ENCODE measurements around the gene TXNRD2.
"Not testable (repeated sequence)": the region's sequence is repeated elsewhere in the genome, so short reads cannot be mapped to it uniquely, and the experiment has no call there.

The TXNRD2 gene

GRCh38 chr22:19840955-19841640, 100.5 kb downstream of the TXNRD2 start:
- H3K4me3 ChIP-seq (ENCODE audit: low read depth, low read length) = no peak overlapping the region
- TF ChIP-seq, protein P1, sequence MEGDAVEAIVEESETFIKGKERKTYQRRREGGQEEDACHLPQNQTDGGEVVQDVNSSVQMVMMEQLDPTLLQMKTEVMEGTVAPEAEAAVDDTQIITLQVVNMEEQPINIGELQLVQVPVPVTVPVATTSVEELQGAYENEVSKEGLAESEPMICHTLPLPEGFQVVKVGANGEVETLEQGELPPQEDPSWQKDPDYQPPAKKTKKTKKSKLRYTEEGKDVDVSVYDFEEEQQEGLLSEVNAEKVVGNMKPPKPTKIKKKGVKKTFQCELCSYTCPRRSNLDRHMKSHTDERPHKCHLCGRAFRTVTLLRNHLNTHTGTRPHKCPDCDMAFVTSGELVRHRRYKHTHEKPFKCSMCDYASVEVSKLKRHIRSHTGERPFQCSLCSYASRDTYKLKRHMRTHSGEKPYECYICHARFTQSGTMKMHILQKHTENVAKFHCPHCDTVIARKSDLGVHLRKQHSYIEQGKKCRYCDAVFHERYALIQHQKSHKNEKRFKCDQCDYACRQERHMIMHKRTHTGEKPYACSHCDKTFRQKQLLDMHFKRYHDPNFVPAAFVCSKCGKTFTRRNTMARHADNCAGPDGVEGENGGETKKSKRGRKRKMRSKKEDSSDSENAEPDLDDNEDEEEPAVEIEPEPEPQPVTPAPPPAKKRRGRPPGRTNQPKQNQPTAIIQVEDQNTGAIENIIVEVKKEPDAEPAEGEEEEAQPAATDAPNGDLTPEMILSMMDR (IDR thresholded peaks at IDR 0.05; ENCODE audit: low read depth, low read length) = no peak

DNA sequence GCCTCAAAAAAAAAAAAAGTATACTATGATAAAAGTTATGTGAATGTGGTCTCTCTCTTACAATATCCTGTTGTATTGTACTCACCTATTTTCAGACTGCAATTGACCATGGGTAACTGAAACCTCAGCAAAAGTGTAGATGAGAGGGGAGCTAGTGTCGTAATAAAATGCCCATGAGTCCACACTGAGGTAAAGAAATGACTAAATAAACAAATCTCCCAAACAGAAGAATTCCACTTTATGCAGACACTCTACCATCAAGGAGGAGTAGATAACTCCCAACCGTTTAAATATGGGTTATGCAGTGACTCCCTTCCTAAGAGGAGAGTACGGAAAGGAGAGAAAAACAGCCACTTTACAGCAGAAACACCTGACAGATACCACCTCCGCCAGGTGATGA, 101.6 kb downstream of the TXNRD2 start:
- TF ChIP-seq, protein P1 (IDR thresholded peaks at IDR 0.05; ENCODE audit: low read depth, low read length) = no peak
- no peak overlapping the region for H3K4me3 ChIP-seq (ENCODE audit: low read depth, low read length)

DNA sequence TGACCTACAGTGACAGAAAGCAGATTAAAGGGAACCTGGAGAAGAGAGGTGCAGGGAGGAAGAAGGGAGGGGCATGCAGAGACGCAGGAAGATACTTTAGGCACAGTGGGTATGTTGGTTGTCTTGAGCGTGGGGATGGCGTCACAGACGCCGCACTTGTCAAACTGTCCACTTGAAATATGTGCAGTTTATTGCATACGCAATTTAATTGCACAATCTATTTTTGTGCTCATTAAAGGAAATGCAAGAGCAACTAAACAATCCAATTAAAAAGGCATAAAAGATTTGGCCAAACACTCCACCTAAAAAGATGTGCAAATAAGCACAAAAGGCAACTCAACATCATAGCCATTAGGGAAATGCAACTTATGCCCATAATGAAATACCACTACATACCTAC, 103.7 kb downstream of the TXNRD2 start:
- H3K4me3 ChIP-seq (ENCODE audit: low read depth, low read length) = no peak overlapping the region
- TF ChIP-seq, protein P1 (IDR thresholded peaks at IDR 0.05; ENCODE audit: low read depth, low read length) = no peak

DNA sequence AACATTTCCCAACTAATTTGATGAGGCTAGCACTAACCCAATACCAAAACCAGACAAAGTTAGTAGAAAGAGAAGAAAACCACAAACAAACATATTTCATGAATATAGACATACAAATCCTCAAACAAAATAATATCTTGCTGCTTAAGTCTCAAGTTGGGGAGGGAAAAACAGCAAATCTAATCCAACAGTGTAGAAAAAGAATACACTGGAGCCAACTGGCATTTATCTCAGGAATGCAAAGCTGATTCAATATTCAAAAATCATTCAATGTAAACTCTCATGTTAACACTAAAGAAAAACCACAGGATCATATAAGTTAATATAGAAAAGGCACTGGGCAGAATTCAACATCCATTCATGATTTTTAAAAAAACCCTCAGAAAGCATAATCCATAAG, 105.1 kb downstream of the TXNRD2 start:
- H3K4me3 ChIP-seq (ENCODE audit: low read depth, low read length) = no peak overlapping the region
- TF ChIP-seq, protein P1 (IDR thresholded peaks at IDR 0.05; ENCODE audit: low read depth, low read length) = no peak

DNA sequence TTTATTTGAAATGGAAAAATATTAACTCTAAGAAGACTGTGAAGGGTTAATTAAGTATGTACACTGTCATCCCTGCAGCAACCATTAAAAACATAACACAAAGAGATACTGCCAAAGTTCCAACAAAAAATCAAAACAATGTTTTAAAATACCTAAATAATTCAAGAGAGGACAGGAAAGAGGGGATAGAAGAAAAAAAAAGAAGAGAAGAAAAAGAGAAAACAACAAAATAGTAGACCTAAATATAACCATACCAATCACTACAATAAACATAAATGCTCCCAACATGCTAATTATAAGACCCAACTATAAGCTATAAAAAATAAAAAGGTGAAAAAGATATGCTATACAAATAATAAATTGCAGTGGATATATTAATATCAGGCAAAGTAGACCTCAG, 107.0 kb downstream of the TXNRD2 start:
- no peak overlapping the region for H3K4me3 ChIP-seq (ENCODE audit: low read depth, low read length)
- TF ChIP-seq, protein P1 (IDR thresholded peaks at IDR 0.05; ENCODE audit: low read depth, low read length) = no peak

DNA sequence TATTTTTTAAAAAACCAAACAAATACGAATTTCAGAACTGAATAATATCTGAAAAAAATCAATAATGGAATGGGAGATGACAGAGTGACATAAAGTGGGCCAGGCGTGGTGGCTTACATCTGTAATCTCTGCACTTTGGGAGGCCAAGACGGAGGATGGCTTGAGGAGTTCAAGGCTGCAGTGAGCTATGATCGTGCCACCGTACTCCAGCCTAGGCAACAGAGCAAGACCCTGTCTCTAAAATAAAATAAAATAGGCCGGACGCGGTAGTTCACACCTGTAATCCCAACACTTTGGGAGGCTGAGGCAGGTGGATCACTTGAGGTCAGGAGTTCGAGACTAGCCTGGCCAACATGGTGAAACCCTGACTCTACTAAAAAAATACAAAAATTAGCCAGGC, 108.3 kb downstream of the TXNRD2 start:
- H3K4me3 ChIP-seq (ENCODE audit: low read depth, low read length) = not testable (repeated sequence)

DNA sequence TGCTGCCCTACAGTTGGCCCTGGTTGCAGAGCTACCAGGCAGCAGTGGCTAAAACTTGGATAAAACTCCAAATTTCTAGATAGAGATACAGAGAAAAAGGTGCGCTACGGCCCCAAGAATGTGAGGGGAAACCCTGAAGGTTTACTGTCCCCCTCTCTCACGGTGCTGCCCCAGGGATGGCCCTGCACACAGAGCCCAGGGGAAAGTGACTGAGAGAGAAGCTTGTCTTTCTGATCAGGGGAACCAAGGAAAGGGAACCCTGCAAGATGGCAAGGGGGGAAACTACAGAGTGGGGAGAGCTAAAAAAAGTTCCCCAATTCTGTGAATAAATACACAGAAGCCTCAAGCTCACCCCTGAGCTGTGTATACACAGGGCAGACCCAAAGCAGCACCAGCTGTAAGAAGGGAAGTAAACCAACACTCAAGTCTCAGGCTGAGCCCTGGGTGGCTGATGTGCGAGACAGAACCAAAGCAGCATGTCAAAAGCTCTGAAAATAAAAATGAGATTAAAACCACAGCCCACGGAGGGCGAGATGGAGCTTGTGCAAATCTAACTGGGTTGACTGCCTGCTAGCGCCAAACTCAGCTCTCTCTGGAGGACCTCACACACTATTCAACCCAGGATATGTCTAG, 109.0 kb downstream of the TXNRD2 start:
- H3K4me3 ChIP-seq (ENCODE audit: low read depth, low read length) = no peak overlapping the region
- TF ChIP-seq, protein P1 (IDR thresholded peaks at IDR 0.05; ENCODE audit: low read depth, low read length) = no peak

- H3K4me3 ChIP-seq (ENCODE audit: low read depth, low read length) = not testable (repeated sequence)
Observed at GRCh38 chr22:19831979-19832378, 109.6 kb downstream of the TXNRD2 start.

Data from WI38 (cell line).